ENCODE data around the gene DHRS1.

Gene DHRS1

DNA sequence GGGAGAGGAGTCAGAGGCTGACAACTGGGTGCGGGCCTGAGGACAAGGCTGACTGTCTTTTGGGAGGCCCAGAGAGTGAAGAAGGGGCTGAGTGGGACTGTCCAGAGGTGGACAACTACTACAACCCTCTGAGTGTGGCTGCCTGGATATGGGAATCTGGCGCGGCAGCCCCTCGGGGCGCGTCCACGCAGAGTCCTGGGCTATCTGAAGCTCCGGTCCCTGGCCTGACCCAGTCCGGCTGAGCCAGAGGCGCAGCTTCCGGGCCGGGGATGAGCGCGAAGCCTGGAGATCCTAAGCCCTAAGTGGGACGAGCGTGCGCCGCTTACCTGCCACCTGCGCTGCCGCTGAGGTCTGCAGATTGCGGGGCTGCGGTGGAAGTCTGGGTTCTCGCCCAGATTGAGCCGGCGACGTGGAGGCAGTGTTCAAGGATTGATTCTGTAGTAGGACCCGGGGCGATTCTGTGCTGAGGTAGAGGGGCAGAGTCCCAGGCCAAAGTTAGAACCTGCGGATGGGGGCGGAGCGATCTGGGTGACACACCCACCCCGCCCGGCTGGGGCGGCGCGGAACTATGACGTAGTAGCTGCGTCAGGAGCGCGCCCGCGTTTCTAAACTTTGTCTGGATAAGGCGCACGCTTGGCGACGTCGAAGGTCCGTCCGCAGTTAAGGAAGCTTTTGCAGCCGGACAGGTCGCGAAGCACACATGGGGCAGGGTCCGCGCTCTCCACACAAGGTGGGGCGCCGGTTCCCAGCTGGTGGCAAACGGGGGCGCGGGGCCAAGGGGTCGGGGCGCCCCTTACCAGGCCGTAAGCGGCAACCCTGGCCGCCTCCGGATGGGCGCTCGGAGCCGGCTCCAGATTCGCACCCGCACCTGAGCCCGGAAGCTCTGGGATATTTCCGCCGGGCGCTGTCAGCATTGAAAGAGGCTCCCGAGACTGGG, at the start of gene DHRS1, which contains the start of gene NOP9:
TSS of gene DHRS1 (minus strand) at position 526 of the 937 bp plus-strand sequence. CDS start 674 bp downstream, outside the sequence.
TSS of gene NOP9 (plus strand) at position 596 of the 937 bp plus-strand sequence. CDS start at position 701, 105 bp downstream.
- no peak for TF ChIP-seq CTCF (IDR thresholded peaks at IDR 0.05)

GRCh38 chr14:24348186-24348585, 48.6 kb upstream of the DHRS1 start:
- TF ChIP-seq CTCF (IDR thresholded peaks at IDR 0.05), result no peak

- no peak for TF ChIP-seq CTCF (IDR thresholded peaks at IDR 0.05)
Measured at GRCh38 chr14:24347134-24347533, 47.6 kb upstream of the DHRS1 start.

- no peak for TF ChIP-seq CTCF (IDR thresholded peaks at IDR 0.05)
Measured at GRCh38 chr14:24343795-24344660, 44.4 kb upstream of the DHRS1 start.

DNA sequence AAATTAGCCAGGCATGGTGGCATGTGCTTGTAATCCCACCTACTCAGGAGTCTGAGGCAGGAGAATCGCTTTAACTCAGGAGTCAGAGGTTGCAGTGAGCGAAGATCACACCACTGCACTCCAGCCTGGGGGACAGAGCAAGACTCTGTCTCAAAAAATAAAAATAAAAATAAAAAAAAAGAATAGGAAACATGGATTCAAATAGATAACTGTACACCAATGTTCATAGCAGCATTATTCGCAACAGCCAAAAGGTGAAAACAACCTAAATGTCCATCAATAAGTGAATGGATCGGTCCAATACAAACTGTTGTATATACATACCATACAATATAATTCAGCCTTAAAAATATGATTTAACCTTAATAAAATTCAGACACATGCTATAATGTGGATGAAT, 43.3 kb upstream of the DHRS1 start:
- TF ChIP-seq CTCF (IDR thresholded peaks at IDR 0.05), result no peak

DNA sequence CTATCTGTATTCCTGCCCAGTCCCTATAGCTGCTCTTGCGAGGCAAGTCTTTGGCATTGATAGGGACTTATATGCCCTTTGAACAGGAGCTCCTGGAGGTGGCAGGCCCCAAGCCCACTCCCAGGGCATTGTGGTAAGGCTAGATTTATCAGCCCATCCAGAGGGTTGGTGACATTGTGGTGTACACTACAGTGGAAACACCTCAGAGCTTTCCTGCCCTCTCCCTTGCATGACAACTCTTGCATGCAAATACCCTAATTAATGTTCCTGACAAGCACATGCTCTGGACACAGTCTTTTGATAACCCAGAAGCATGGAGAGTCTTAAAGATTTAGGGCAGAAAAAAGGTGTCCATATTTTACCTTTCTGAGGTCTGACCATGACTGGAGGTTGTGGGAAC, 41.0 kb upstream of the DHRS1 start:
- no peak for TF ChIP-seq CTCF (IDR thresholded peaks at IDR 0.05)

Measured in LNCAP (cell line).